NCI-H146 treated with DMSO at 0.1 percent for 48 hours (cell line): ENCODE measurements around the gene SMCR8.
"Not testable (repeated sequence)": the region's sequence is repeated elsewhere in the genome, so short reads cannot be mapped to it uniquely, and the experiment has no call there.

ENCODE experiments used
- DNase-seq: peaks from one replicate; lab custom pipeline; 2025; ENCODE audit not compliant: unreplicated experiment; lab: John Stamatoyannopoulos, UW

The SMCR8 gene

GRCh38 chr17:18356624-18357023, 41.5 kb downstream of the SMCR8 start:
- no peak for DNase-seq

GRCh38 chr17:18360518-18360917, 45.4 kb downstream of the SMCR8 start:
- DNase-seq: no peak

GRCh38 chr17:18361837-18362697, 47.0 kb downstream of the SMCR8 start:
- no peak for DNase-seq

GRCh38 chr17:18362698-18363100, 47.6 kb downstream of the SMCR8 start:
- DNase-seq: no peak

- peak; percentile 86 for DNase-seq
These were observed 48.3 kb downstream of the SMCR8 start, which contains the start of gene SHMT1 for GRCh38 chr17:18363101-18364049. Gene SHMT1, minus strand, starts transcription at chr17:18363550. Its CDS starts 7,569 bp downstream, at chr17:18355981.

GRCh38 chr17:18364166-18364565, 49.1 kb downstream of the SMCR8 start:
- DNase-seq: no peak

GRCh38 chr17:18368946-18369345, 53.9 kb downstream of the SMCR8 start:
- no peak for DNase-seq

GRCh38 chr17:18370761-18371160, 55.7 kb downstream of the SMCR8 start:
- no peak for DNase-seq

GRCh38 chr17:18371455-18371854, 56.4 kb downstream of the SMCR8 start:
- no peak for DNase-seq

- DNase-seq: not testable (repeated sequence)
These were observed 58.1 kb downstream of the SMCR8 start for GRCh38 chr17:18373181-18373580.

GRCh38 chr17:18374216-18374615, 59.1 kb downstream of the SMCR8 start:
- DNase-seq: no peak
